GM12878 (cell line): ENCODE results near the gene PEAR1. TPM values are rescaled to one million over a fixed set of nuclear protein-coding genes. Genes with fewer than 3 reads are reported as not detected.

Experiments
- ATAC-seq: fragments of 200-7000 bp; cut with Tn5 transposase; 3 replicates; pipeline ENCODE4 v1.9.1; 2020; ENCODE audit warnings: mild to moderate bottlenecking, moderate library complexity
- BruUV-seq: library from RNA; stranded (reverse); fragments of 400-500 nt; replicated peaks from 2 replicates; lab custom pipeline; 2021; lab: Mats Ljungman, UMichigan
- CTCF ChIA-PET: fragments of 300-600 bp; sonication (Branson Sonifier 250); formaldehyde crosslinking; extraction: SDS; loops from one replicate; lab custom pipeline; 2021; ENCODE audit warnings: inconsistent platforms; lab: Yijun Ruan, JAX
- POLR2A ChIA-PET: fragments of 350-600 bp; formaldehyde crosslinking; extraction: SDS; loops from one replicate; lab custom pipeline; 2021; ENCODE audit warnings: inconsistent platforms; lab: Charles Lee
- RAD21 ChIA-PET: fragments of 300-600 bp; sonication (Branson Sonifier 250); formaldehyde crosslinking; loops from one replicate; lab custom pipeline; 2023; ENCODE audit warnings: antibody characterized with exemption; ENCODE audit not compliant: unreplicated experiment; lab: Charles Lee
- SMC1A ChIA-PET: fragments of 300-600 bp; sonication (Branson Sonifier 250); formaldehyde crosslinking; loops from one replicate; lab custom pipeline; 2023; ENCODE audit not compliant: unreplicated experiment, uncharacterized antibody; lab: Charles Lee
- DNase-seq: peaks from one replicate; pipeline ENCODE4 v3.0.0-alpha.2; 2011; ENCODE audit warnings: low read depth, low spot score
- FAIRE-seq: peaks from 3 replicates; lab custom pipeline; 2011; peaks lifted over from hg19 to GRCh38; lab: Jason Lieb, UNC
- H2AFZ ChIP-seq: 2 replicates; pipeline ENCODE4 v1.6.0; 2011; ENCODE audit warnings: low read depth, low read length, control low read depth; ENCODE audit not compliant: control insufficient read depth
- H3K27ac ChIP-seq: 2 replicates; pipeline ENCODE4 v1.5.1; 2011; ENCODE audit warnings: control low read depth; ENCODE audit not compliant: control insufficient read depth, insufficient read depth
- H3K27me3 ChIP-seq, 2 experiments: replicated peaks in 1 of 2; 2 replicates each; pipeline versions ENCODE4 v1.6.0 to v1.6.1; 2011; ENCODE audit warnings: low read length in 1 of 2; ENCODE audit not compliant: control insufficient read depth in 2 of 2, insufficient read depth in 2 of 2
- H3K36me3 ChIP-seq, 2 experiments: 2 replicates each; pipeline ENCODE4 v1.5.1; 2011; ENCODE audit warnings: low read length in 1 of 2; ENCODE audit not compliant: control insufficient read depth in 2 of 2, insufficient read depth in 2 of 2
- H3K4me1 ChIP-seq: 2 replicates; pipeline ENCODE4 v1.6.1; 2011; ENCODE audit warnings: mild to moderate bottlenecking, low read length, moderate library complexity, mixed read lengths; ENCODE audit not compliant: control insufficient read depth, insufficient read depth
- H3K4me2 ChIP-seq: 2 replicates; pipeline ENCODE4 v1.6.0; 2011; ENCODE audit warnings: control low read depth; ENCODE audit not compliant: control insufficient read depth, insufficient read depth
- H3K4me3 ChIP-seq: fragments of 200-600 bp; sonication (generic); 2 replicates; pipeline ENCODE4 v1.5.1; 2016
- H3K79me2 ChIP-seq: 2 replicates; pipeline ENCODE4 v1.6.0; 2011; ENCODE audit warnings: low read length; ENCODE audit not compliant: control insufficient read depth, insufficient read depth
- H3K9ac ChIP-seq: 2 replicates; pipeline ENCODE4 v1.8.0; 2011; ENCODE audit warnings: low read length, control low read depth, mixed read lengths; ENCODE audit not compliant: control insufficient read depth, insufficient read depth
- H3K9me3 ChIP-seq: replicated peaks from 3 replicates; pipeline ENCODE4 v1.5.1; 2011; ENCODE audit warnings: mild to moderate bottlenecking, low read length; ENCODE audit not compliant: control insufficient read depth, insufficient read depth
- H4K20me1 ChIP-seq: 2 replicates; pipeline ENCODE4 v1.6.0; 2011; ENCODE audit not compliant: control insufficient read depth, insufficient read depth
- BCL11A ChIP-seq: IDR thresholded peaks from 2 replicates; pipeline ENCODE4 v1.6.1; 2011; ENCODE audit warnings: low read depth, low read length
- BCL3 ChIP-seq: IDR thresholded peaks from 2 replicates; pipeline ENCODE4 v1.6.1; 2011; ENCODE audit warnings: borderline replicate concordance, low read depth, mild to moderate bottlenecking, moderate library complexity, low read length; ENCODE audit not compliant: insufficient read depth, poor library complexity, severe bottlenecking
- BCLAF1 ChIP-seq: fragments of 450-650 bp; IDR thresholded peaks from 2 replicates; pipeline ENCODE4 v1.6.1; 2017; ENCODE audit warnings: antibody characterized with exemption, mild to moderate bottlenecking, moderate library complexity
- BHLHE40 ChIP-seq, 2 experiments: fragments of 450-650 bp in 1 of 2; IDR thresholded peaks; 2 replicates each; pipeline ENCODE4 v1.6.1; 2011 to 2017; ENCODE audit warnings: low read depth in 2 of 2, borderline replicate concordance in 1 of 2, improper control_type of control experiment in 1 of 2, low read length in 1 of 2, mild to moderate bottlenecking in 1 of 2
- CBFB ChIP-seq: IDR thresholded peaks from 2 replicates; pipeline ENCODE4 v1.6.1; 2016; ENCODE audit warnings: antibody characterized with exemption, low read depth
- GATAD2B ChIP-seq: fragments of 450-650 bp; conservative IDR thresholded peaks from 2 replicates; pipeline ENCODE4 v1.6.1; 2017; ENCODE audit warnings: low read depth, mild to moderate bottlenecking, moderate library complexity
- NR2C1 ChIP-seq: fragments of 450-650 bp; IDR thresholded peaks from 2 replicates; pipeline ENCODE4 v1.6.1; 2017; ENCODE audit warnings: antibody characterized with exemption, mild to moderate bottlenecking, moderate library complexity
- POU2F2 ChIP-seq: IDR thresholded peaks from 3 replicates; pipeline ENCODE4 v1.6.1; 2011; ENCODE audit warnings: low read depth, mild to moderate bottlenecking, low read length, borderline replicate concordance
- RAD21 ChIP-seq: IDR thresholded peaks from 2 replicates; pipeline ENCODE4 v1.6.1; 2011; ENCODE audit warnings: mild to moderate bottlenecking, low read depth, low read length, moderate library complexity; ENCODE audit not compliant: insufficient read depth
- RB1 ChIP-seq: fragments of 450-650 bp; formaldehyde crosslinking; IDR thresholded peaks from 2 replicates; pipeline ENCODE4 v1.6.1; 2017; ENCODE audit warnings: mild to moderate bottlenecking, borderline replicate concordance
- SKIL ChIP-seq: fragments of 450-650 bp; IDR thresholded peaks from 2 replicates; pipeline ENCODE4 v1.6.1; 2017; ENCODE audit warnings: mild to moderate bottlenecking, low read depth, inconsistent platforms; ENCODE audit not compliant: poor library complexity, severe bottlenecking
- SMC3 ChIP-seq: IDR thresholded peaks from 2 replicates; pipeline ENCODE4 v1.6.1; 2011; ENCODE audit warnings: low read length, improper control_type of control experiment, borderline replicate concordance
- SREBF2 ChIP-seq: IDR thresholded peaks from 2 replicates; pipeline ENCODE4 v1.6.1; 2012; ENCODE audit warnings: mild to moderate bottlenecking, low read length
- SRF ChIP-seq, 2 experiments: IDR thresholded peaks; 2 replicates each; pipeline ENCODE4 v1.6.1; 2011; ENCODE audit warnings: low read depth in 2 of 2, low read length in 2 of 2, mild to moderate bottlenecking in 1 of 2, moderate library complexity in 1 of 2
- USF1 ChIP-seq: IDR thresholded peaks from 2 replicates; pipeline ENCODE4 v1.6.1; 2011; ENCODE audit warnings: borderline replicate concordance, low read depth, mild to moderate bottlenecking, moderate library complexity, mixed read lengths, low read length; ENCODE audit not compliant: insufficient read depth; ENCODE audit errors: extremely low read length
- WGBS: methylation state at CpG from one replicate; pipeline ENCODE4 v1.1.6; 2016; ENCODE audit warnings: low lambda C conversion rate; ENCODE audit not compliant: insufficient replicate concordance, insufficient coverage; ENCODE audit errors: missing lambda C conversion rate; 5-methylcytosine and 5-hydroxymethylcytosine counted together
- in situ Hi-C: fragments of 300-500 bp; cut with MboI; formaldehyde crosslinking; loops from 9 replicates; pipeline ENCODE4 v1.14.3; 2018; ENCODE audit warnings: mixed read lengths
- intact Hi-C: fragments of 100-400 bp; cut with micrococcal nuclease; formaldehyde crosslinking; loops from one replicate; pipeline ENCODE4 v1.14.2; 2022; ENCODE audit not compliant: unreplicated experiment
- polyA plus RNA-seq, 11 experiments: library from polyadenylated mRNA; depleted of rRNA in 4 of 11; unstranded in 6 of 11; stranded (reverse) in 5 of 11; fragments of >200 nt; fragmentation: Nextera tagmentation in 4 of 11; fragmentation: Illumina TruSeq in 1 of 11; extraction: Ambion mirVana in 4 of 11; extraction: Trizol in 1 of 11; gene quantifications; 1 replicate in 1 of 11; 2 replicates in 10 of 11; pipeline versions ENCODE4 v1.2.1 to v1.2.3, GENCODE V29; 2011 to 2016; ENCODE audit warnings: inconsistent platforms in 2 of 11, missing spikeins in 2 of 11, low read depth in 1 of 11
- total RNA-seq, 4 experiments: library from RNA; depleted of rRNA in 3 of 4; stranded (reverse); fragments of >200 nt in 3 of 4; fragmentation: Illumina TruSeq in 1 of 4; extraction: Trizol in 1 of 4; gene quantifications; 2 replicates each; pipeline versions ENCODE4 v1.2.1 to v1.2.3, GENCODE V29; 2013 to 2021

Gene PEAR1
- total and polyA plus RNA-seq, 10 of the 15 experiments (the other 5 are each of a cell fraction or from before 2014, with no cell fraction given), result not detected

GRCh38 chr1:156860113-156860627 is 33.3 kb upstream of the PEAR1 start:
- intact Hi-C loops (loop anchor here (1.0 kb wide), 4 partner anchors 21 to 171 kb away; no protein-coding TSS in a partner anchor), in situ Hi-C loops (loop anchor here (5.0 kb wide), 2 partner anchors 58 to 173 kb away; no protein-coding TSS in a partner anchor)
- peak; percentile 84 for ATAC-seq
- RAD21 ChIA-PET, result interaction anchor here (0.6 to 7.0 kb wide), 24 partner anchors 13 to 246 kb away, joined by 3 to 115 read pairs (median 4); partner anchors contain the start of genes ISG20L2, METTL25B, MRPL24 and PRCC
- no peak for FAIRE-seq
- Histone ChIP-seq H3K27me3 (peaks cover 8 to 22% of the 10 kb centered on the region in 2 experiments), H2AFZ (peak overlapping the region; percentile 46), H4K20me1 (no peaks in the 10 kb centered on the region), H3K9me3 (no peaks in the 10 kb centered on the region), H3K4me3 (peak overlapping the region; percentile 53; the same call in 1 of the 2 replicates), H3K4me2 (peak overlapping the region; percentile 85), H3K36me3 (no peaks in the 10 kb centered on the region), H3K27ac (no peak overlapping the region), H3K4me1 (peaks cover 26% of the 10 kb centered on the region), H3K9ac (no peak overlapping the region), H3K79me2 (no peaks in the 10 kb centered on the region)
- no peak for DNase-seq
- POLR2A ChIA-PET, result interaction anchor here (0.6 to 1.7 kb wide), 6 partner anchors 22 to 134 kb away, joined by 3 to 9 read pairs (median 3); no protein-coding TSS in a partner anchor
- SMC1A ChIA-PET, result interaction anchor here (0.9 to 7.6 kb wide), 24 partner anchors 8 to 233 kb away, joined by 3 to 123 read pairs (median 5); partner anchors contain the start of genes ISG20L2, METTL25B and MRPL24
- no TSS peak for BruUV-seq
- CTCF ChIA-PET, result interaction anchor here (0.6 to 9.4 kb wide), 51 partner anchors 10 to 296 kb away, joined by 3 to 248 read pairs (median 5); partner anchors contain the start of genes CRABP2, ISG20L2, METTL25B and MRPL24
- 6% methylated on average over 35 of the region's 35 CpGs for WGBS
- TF ChIP-seq BCL3, result no peak
- TF ChIP-seq BCLAF1, result no peak
- no peak for TF ChIP-seq CBFB
- no peak for TF ChIP-seq USF1
- no peak for TF ChIP-seq NR2C1
- no peak for TF ChIP-seq BHLHE40 (IDR thresholded peaks at IDR 0.05; ENCODE audit: borderline replicate concordance in 1 of 2, low read depth in 2 of 2, low read length in 1 of 2)
- peak; percentile 80 for TF ChIP-seq RAD21
- TF ChIP-seq SKIL, result no peak
- TF ChIP-seq GATAD2B, result 0 out of 2 replicates have a peak, but pooled peaks have one; percentile 28
- no peak for TF ChIP-seq SREBF2
- TF ChIP-seq RB1, result peak; percentile 70; the same call in 1 of the 2 replicates
- TF ChIP-seq SRF (IDR thresholded peaks at IDR 0.05; ENCODE audit: low read depth in 2 of 2, low read length in 2 of 2), result no peak
- peak; percentile 82; the same call in 1 of the 2 replicates for TF ChIP-seq SMC3
- TF ChIP-seq BCL11A, result no peak
- TF ChIP-seq POU2F2, result 0 out of 3 replicates have a peak, but pooled peaks have one; percentile 15
